DMS 273 (cell line): ENCODE measurements around the gene NYAP2.

Experiments used
- DNase-seq: peaks from one replicate; lab custom pipeline; 2025; ENCODE audit not compliant: unreplicated experiment; lab: John Stamatoyannopoulos, UW

The NYAP2 gene

DNA sequence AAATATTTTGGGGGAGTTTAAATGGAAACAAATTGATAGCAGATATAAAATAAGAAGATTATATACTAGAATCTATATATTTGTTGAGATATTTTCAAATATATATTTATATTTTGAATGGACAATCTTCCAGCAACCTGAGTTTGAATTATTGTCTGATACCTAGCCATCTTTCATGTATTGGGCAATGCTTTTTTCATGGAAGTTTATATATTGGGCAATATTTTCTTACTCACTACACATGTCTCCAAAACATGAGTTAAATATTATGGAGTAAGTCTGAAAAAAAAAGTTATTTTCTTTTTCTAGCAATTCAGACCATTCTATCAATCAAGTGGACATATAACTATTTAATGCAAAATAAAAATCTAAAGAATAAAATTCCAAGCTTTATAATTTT is 295.2 kb downstream of the NYAP2 start:
- no peak for DNase-seq

DNA sequence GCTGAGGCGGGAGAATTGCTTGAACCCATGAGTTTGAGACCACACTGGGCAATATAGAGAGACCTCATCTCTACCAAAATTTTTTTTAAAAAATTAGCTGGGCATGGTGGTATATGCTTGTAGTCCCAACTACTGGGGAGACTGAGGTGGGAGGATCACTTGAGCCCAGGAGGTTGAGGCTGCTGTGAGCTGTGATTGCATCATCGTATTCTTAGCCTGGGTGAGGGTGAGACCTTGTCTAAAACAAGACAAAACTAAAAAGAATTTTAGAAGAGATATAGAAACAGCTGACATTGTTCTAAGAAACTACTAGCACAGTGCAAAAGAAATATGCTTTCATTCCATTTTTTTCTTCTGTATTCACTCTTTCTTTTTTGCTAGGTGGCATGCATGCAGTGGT is 298.4 kb downstream of the NYAP2 start:
- DNase-seq, result no peak
